Gastrocnemius medialis (tissue), 4 donors: Measurements from ENCODE around the gene PCMT1. TPM values are rescaled to one million over a fixed set of nuclear protein-coding genes. Genes with fewer than 3 reads are reported as not detected.

Experiments used
- ATAC-seq, 2 donors: fragments of 150-250 bp; one replicate each; pipeline ENCODE4 v1.9.1; 2016
- DNase-seq, 2 donors: peaks; one replicate each; pipeline ENCODE4 v3.0.0-alpha.2; 2019
- H3K27ac ChIP-seq, 4 donors: fragments of 200-600 bp; sonication (generic); 1 replicate in 1 of 4; 2 replicates in 3 of 4; pipeline ENCODE4 v1.5.1; 2016 to 2018; ENCODE audit warnings: mild to moderate bottlenecking in 2 of 4, moderate library complexity in 1 of 4
- H3K27me3 ChIP-seq, 3 donors: fragments of 200-600 bp; sonication (generic) in 2 of 3; 1 replicate in 1 of 3; 2 replicates in 2 of 3; pipeline versions ENCODE4 v1.5.1 to v1.6.0; 2016 to 2019; ENCODE audit warnings: mild to moderate bottlenecking in 1 of 3, moderate library complexity in 1 of 3
- H3K36me3 ChIP-seq, 2 donors: fragments of 200-600 bp; sonication (generic) in 1 of 2; one replicate each; pipeline ENCODE4 v1.5.1; 2017 to 2018
- H3K4me1 ChIP-seq, 2 donors: fragments of 200-600 bp; sonication (generic) in 1 of 2; one replicate each; pipeline ENCODE4 v1.5.1; 2016 to 2017; ENCODE audit warnings: mild to moderate bottlenecking in 2 of 2
- H3K4me3 ChIP-seq, 4 donors: fragments of 200-600 bp; sonication (generic) in 3 of 4; 1 replicate in 1 of 4; 2 replicates in 3 of 4; pipeline ENCODE4 v1.5.1; 2016 to 2019; ENCODE audit warnings: mild to moderate bottlenecking in 2 of 4
- H3K9me3 ChIP-seq, 3 donors: fragments of 200-600 bp; sonication (generic) in 2 of 3; 1 replicate in 1 of 3; 2 replicates in 2 of 3; pipeline ENCODE4 v1.5.1; 2016 to 2019
- POLR2A ChIP-seq, 2 donors: fragments of 450-650 bp; IDR thresholded peaks; one replicate each; pipeline ENCODE4 v1.6.1; 2017; ENCODE audit warnings: antibody characterized with exemption in 2 of 2, mild to moderate bottlenecking in 2 of 2, moderate library complexity in 2 of 2
- in situ Hi-C, 4 donors: fragments of 200-750 bp; cut with MboI; loops; one replicate each; pipeline versions ENCODE4 v1.15.0 to v1.8.0; 2017; ENCODE audit warnings: low sequenced_read_pairs in 4 of 4
- intact Hi-C: fragments of 100-400 bp; cut with DNase I; formaldehyde crosslinking; loops from one replicate; pipeline ENCODE4 v1.15.1; 2023; ENCODE audit warnings: low total_unique reads
- total RNA-seq, 4 donors: library from RNA; depleted of rRNA; stranded (reverse); fragments of >200 nt; gene quantifications; one replicate each; pipeline versions ENCODE4 v1.1.0 to v1.2.3, GENCODE V29; 2016
- TF ChIP-seq, protein P1 (sequence below), 5 experiments: fragments of 450-650 bp in 3 of 5; fragments of 200-600 bp in 2 of 5; sonication (generic) in 2 of 5; IDR thresholded peaks in 4 of 5; conservative IDR thresholded peaks in 1 of 5; 1 replicate in 4 of 5; 2 replicates in 1 of 5; pipeline ENCODE4 v1.5.1; 2016 to 2019; ENCODE audit warnings: antibody characterized with exemption in 5 of 5, mild to moderate bottlenecking in 3 of 5, moderate library complexity in 3 of 5

Gene PCMT1
- total RNA-seq, 4 donors from 2014 or later, result 150 to 448 (median 353) TPM

DNA sequence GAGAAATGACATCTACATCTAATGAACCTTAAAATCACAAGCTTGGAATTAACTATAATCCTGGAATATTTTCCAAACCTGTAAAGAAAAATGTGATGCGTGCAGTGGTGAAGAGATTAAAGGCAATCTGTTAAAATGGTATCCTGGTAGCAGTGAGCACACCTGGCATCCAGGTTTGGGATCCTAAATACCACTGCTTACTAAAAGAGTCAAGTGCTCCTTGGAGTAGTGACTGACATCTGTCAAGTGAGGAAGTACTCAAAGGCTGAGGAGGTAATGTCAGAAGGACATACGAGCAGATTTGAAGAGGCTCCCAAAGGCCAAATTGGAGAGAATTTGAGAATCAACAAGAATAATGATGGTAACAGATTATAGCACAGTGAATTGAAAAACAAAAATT is 32.8 kb downstream of the PCMT1 start:
- Histone ChIP-seq H3K4me3 (no peak overlapping the region), H3K9me3 (no peaks in the 10 kb centered on the region), H3K27me3 (no peaks in the 10 kb centered on the region), H3K4me1 (no peaks in the 10 kb centered on the region), H3K36me3 (no peaks in the 10 kb centered on the region), H3K27ac (no peak overlapping the region)
- in situ Hi-C loops, result no loop called here
- no peak for TF ChIP-seq POLR2A (IDR thresholded peaks at IDR 0.05)
- TF ChIP-seq, protein P1, sequence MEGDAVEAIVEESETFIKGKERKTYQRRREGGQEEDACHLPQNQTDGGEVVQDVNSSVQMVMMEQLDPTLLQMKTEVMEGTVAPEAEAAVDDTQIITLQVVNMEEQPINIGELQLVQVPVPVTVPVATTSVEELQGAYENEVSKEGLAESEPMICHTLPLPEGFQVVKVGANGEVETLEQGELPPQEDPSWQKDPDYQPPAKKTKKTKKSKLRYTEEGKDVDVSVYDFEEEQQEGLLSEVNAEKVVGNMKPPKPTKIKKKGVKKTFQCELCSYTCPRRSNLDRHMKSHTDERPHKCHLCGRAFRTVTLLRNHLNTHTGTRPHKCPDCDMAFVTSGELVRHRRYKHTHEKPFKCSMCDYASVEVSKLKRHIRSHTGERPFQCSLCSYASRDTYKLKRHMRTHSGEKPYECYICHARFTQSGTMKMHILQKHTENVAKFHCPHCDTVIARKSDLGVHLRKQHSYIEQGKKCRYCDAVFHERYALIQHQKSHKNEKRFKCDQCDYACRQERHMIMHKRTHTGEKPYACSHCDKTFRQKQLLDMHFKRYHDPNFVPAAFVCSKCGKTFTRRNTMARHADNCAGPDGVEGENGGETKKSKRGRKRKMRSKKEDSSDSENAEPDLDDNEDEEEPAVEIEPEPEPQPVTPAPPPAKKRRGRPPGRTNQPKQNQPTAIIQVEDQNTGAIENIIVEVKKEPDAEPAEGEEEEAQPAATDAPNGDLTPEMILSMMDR (IDR thresholded peaks at IDR 0.05 in 4 of 5, conservative IDR thresholded peaks at IDR 0.05 in 1 of 5), result no peak
- DNase-seq (no peak), ATAC-seq (no peak)
- intact Hi-C loops, result no loop called here

DNA sequence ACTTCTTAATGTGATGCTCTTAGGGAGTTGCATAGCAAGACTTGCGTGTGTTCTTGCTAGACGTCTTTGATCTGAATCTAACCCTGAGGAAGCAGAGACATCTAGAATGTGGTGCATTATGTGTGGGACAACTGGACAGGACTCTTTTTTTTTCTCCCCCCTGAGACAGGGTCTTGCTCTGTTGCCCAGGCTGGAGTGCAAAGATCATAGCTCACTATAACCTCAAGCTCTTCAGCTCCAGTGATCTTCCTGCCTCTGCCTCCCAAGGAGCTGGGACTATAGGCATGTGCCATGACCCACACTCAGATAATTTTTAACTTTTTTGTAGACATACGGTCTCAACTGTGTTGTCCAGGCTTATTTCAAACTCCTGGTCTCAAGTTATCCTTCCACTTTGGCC is 34.0 kb downstream of the PCMT1 start:
- ATAC-seq (no peak), DNase-seq (no peak)
- H3K27me3 ChIP-seq, result no peaks in the 10 kb centered on the region
- H3K4me3 ChIP-seq, result no peak overlapping the region
- intact Hi-C loops (no loop called here), in situ Hi-C loops (no loop called here)
- H3K27ac ChIP-seq, result no peak overlapping the region
- H3K36me3 ChIP-seq, result no peaks in the 10 kb centered on the region
- H3K4me1 ChIP-seq, result no peaks in the 10 kb centered on the region
- no peaks in the 10 kb centered on the region for H3K9me3 ChIP-seq
- TF ChIP-seq POLR2A (IDR thresholded peaks at IDR 0.05), result no peak
- TF ChIP-seq, protein P1 (IDR thresholded peaks at IDR 0.05 in 4 of 5, conservative IDR thresholded peaks at IDR 0.05 in 1 of 5), result no peak

DNA sequence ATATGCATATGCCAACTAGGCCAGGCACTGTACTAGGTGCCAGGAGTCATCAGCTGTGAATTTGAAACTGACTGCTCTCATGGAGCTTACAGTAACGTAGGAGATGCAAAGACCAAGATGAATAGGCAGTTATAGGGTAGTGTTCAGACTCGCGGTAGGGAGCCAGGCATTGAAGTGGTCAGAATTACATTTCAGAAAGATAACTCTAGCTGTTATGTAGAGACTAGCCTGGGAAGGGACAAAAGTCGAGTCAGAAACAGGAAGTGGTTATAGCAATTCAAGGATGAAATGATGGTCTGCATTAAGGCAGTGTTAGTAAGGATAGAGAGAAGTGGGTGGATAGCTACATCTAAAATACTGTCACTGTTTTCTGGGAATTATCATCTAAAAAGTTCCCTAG is 56.6 kb downstream of the PCMT1 start:
- TF ChIP-seq, protein P1 (IDR thresholded peaks at IDR 0.05 in 4 of 5, conservative IDR thresholded peaks at IDR 0.05 in 1 of 5), result no peak
- TF ChIP-seq POLR2A (IDR thresholded peaks at IDR 0.05), result no peak
- Histone ChIP-seq H3K4me1 (peaks cover 3 to 6% of the 10 kb centered on the region in 2 donors), H3K9me3 (peaks cover 0 to 4% (median 0%) of the 10 kb centered on the region in 3 donors), H3K27ac (no peak overlapping the region), H3K27me3 (no peaks in the 10 kb centered on the region), H3K36me3 (peaks cover 0 to 24% of the 10 kb centered on the region in 2 donors), H3K4me3 (no peak overlapping the region)
- DNase-seq (no peak), ATAC-seq (no peak)
- intact Hi-C loops (no loop called here), in situ Hi-C loops (no loop called here)

DNA sequence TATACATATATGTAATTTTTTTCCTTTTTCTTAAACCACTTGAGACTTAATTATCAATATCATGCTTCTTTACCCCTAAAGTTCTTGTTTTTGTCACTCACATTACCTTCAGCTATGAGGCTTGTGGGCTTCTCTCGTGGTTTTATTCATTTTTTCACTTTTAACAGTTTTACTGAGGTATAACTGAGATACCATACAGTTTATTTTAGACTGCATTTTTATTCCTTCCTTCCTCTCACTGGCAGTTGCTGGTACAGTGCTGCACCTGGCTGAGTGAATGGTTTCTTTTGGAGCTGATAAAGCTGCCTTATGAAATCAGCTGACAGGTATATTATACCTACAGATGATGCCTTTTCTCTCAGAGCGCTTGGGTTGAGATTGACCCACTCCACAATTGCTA is 60.3 kb downstream of the PCMT1 start:
- Histone ChIP-seq H3K36me3 (peaks cover 0 to 43% of the 10 kb centered on the region in 2 donors), H3K4me1 (peaks cover 1 to 4% of the 10 kb centered on the region in 2 donors)
- no peak for TF ChIP-seq POLR2A (IDR thresholded peaks at IDR 0.05)
- TF ChIP-seq, protein P1 (IDR thresholded peaks at IDR 0.05 in 4 of 5, conservative IDR thresholded peaks at IDR 0.05 in 1 of 5), result no peak

DNA sequence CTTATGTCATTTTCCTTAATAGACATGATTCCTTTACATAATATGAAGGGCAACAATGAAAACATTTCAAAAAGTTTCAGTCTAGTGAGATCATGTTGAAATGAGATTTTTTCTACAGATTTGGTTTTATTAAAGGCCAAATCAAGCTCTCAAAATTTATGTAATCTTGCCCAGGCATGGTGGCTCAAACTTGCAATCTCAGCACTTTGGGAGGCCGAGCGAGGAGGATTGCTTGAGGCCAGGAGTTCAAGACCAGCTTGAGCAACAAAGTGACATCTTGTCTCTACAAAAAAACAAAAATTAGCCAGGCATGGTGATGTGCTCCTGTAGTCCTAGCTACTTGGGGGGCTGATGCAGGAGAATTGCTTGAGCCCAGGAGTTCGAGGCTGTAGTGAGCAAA is 63.8 kb downstream of the PCMT1 start:
- peaks cover 2 to 6% of the 10 kb centered on the region in 2 donors for H3K4me1 ChIP-seq

More for the DNA sequence above, 60.3 kb downstream of the PCMT1 start:
- ATAC-seq (no peak), DNase-seq (no peak)
- Histone ChIP-seq H3K27me3 (no peaks in the 10 kb centered on the region), H3K9me3 (peaks cover 0 to 4% (median 0%) of the 10 kb centered on the region in 3 donors), H3K27ac (no peak overlapping the region), H3K4me3 (no peak overlapping the region)
- intact Hi-C loops, result no loop called here
- in situ Hi-C loops, result no loop called here

More for the DNA sequence above, 63.8 kb downstream of the PCMT1 start:
- Histone ChIP-seq H3K27ac (no peak overlapping the region), H3K36me3 (peaks cover 0 to 43% of the 10 kb centered on the region in 2 donors), H3K9me3 (no peaks in the 10 kb centered on the region), H3K27me3 (no peaks in the 10 kb centered on the region), H3K4me3 (no peak overlapping the region)
- in situ Hi-C loops, result no loop called here
- no peak for TF ChIP-seq POLR2A (IDR thresholded peaks at IDR 0.05)
- TF ChIP-seq, protein P1 (IDR thresholded peaks at IDR 0.05 in 4 of 5, conservative IDR thresholded peaks at IDR 0.05 in 1 of 5), result no peak
- intact Hi-C loops, result no loop called here
- DNase-seq, result no peak
- ATAC-seq, result no peak
